Endometrial microvascular endothelial cells (primary cell): Measurements from ENCODE around the gene MUC2. TPM values are rescaled to one million over a fixed set of nuclear protein-coding genes. Genes with fewer than 3 reads are reported as not detected.
"Not testable (repeated sequence)": the region's sequence is repeated elsewhere in the genome, so short reads cannot be mapped to it uniquely, and the experiment has no call there.

ENCODE experiments used
- in situ Hi-C: cut with HindIII; loops from 2 replicates; pipeline ENCODE4 v1.10.0; 2017; ENCODE audit warnings: low sequenced_read_pairs, low pct_unique_long_range_greater_than_20kb; ENCODE audit errors: inconsistent ontology term
- total RNA-seq: library from RNA; depleted of rRNA; stranded (reverse); fragments of >200 nt; gene quantifications from one replicate; pipeline ENCODE4 v1.2.3, GENCODE V29; 2015; ENCODE audit errors: inconsistent ontology term

Gene MUC2
- total RNA-seq, 1 donor from 2014 or later, result not detected

- in situ Hi-C loops, result no loop called here
Observed at GRCh38 chr11:1111545-1112212, 37.0 kb downstream of the MUC2 start.

DNA sequence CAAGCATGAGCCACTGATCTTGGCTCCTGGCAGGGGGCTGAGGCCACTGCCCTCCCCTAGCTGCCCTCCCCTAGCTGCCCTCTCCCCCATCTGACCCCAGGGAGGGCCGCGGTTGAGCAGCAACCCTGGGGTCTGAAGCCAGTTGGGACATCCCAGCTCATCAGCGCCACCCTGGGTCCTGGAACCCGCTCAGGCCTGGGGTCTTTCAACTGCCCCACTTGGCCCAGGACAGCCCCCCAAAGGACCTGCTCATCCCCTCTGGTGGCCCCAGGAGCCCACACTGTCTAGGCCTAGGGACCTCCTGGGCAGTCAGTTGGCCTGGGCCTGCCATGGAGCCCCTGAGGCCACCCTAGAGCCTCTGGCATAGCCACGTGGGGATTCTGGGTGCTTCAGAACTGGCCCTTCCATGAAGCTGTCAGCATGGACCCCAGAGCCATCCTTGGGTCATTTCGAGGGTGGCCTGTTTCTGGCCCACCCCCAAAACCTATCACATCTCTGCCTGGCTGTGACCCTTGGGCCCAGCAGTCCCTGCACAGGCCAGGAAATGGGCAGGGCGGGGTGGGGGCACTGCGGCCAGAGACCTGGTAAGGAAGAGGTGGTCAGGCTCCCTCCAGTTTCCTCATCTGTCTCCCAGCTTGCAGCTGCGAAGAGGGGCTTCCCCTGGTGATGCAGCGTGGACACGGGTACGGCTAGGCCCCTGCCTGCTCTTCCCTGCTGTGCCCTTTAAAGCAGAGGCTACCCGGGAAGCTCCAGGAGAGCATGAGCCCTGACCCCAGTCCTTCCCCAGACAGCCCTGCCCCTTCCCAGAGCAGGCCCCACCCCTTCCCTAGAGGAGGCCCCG is 37.9 kb downstream of the MUC2 start:
- in situ Hi-C loops, result no loop called here

- in situ Hi-C loops, result no loop called here
Observed at GRCh38 chr11:1113405-1114201, 38.9 kb downstream of the MUC2 start.

DNA sequence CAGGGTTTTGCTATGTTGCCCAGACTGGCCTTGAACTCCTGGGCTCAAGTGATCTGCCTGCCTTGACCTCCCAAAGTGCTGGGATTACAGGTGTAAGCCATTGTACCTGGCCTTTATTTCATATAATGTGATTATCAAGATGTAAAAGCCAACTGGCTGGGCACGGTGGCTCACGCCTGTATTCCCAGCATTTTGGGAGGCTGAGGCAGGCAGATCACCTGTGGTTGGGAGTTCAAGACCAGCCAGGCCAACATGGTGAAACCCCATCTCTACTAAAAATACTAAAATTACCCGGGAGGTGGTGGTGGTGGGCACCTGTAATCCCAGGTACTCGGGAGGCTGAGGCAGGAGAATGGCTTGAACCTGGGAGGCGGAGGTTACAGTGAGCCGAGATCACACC is 40.6 kb downstream of the MUC2 start:
- in situ Hi-C loops, result not testable (repeated sequence)

DNA sequence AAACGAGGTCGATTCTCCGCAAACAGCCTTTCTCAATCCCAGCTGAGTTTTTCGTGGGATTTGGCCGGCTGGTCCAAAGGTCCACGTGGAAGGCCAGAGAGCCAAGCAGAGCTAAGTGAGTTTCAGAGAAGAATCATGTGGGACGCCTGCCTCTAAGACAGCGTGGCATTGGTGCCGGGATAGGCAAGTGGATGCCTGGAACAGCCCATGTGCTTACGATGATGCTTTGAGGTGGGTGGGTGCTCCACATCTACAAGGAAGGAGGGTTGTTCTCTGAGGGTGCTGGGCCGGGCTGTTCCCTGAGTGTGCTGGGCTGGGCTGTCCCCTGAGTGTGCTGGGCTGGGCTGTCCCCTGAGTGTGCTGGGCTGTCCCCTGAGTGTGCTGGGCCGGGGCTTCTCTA is 41.4 kb downstream of the MUC2 start:
- in situ Hi-C loops, result no loop called here

DNA sequence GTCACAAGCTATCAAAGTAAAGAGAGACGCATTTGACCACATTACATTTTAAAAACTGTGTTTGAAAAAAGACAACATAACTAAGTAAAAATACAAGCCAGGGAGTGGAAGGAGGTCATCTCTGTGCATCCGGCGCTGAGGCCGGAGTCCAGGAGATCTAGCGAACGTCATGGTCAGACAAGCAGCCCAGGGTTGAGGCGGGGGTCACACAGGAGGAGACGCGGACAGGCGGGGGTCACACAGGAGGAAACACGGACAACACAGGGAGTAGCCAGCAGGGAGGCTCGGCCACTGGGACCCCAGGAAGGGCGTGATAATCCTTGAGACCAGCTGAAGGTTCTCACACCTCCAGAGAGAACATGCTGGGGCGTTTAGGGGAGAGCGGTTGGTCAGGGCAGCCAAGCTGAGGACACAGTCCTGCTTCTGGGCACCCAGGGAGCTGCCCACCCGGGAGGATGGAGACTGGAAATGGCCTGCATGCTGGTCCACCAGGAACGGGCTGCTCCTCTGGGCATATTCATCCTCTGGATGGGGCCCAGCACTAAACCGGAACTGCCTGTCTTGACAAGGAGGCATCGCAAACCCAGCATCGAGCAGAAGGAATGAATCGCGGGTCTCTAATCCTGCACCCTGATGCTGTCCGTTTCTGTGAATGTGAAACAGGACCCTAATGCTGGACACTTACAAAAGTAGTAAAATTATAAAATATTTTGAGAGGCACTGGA is 42.2 kb downstream of the MUC2 start:
- in situ Hi-C loops, result no loop called here

DNA sequence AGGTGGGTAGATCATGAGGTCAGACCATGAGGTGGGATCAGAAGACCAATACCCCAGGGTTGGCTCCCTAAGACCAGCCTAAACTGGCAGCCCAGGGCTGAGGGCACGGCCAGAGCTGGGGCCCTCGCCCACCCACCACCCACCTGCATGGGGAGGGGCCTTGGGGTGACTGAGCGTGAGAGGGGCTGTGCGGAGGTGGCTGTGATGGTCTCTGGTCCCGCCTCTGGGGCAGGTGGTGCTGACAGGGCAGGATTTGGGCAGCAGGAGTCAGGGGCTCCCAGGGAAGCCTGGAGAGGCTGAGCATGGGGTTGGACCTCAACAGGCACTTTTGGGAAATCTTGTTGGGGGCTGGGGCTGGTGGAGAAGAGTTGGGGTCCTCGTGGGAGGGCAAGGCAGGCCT is 43.3 kb downstream of the MUC2 start:
- in situ Hi-C loops, result no loop called here

DNA sequence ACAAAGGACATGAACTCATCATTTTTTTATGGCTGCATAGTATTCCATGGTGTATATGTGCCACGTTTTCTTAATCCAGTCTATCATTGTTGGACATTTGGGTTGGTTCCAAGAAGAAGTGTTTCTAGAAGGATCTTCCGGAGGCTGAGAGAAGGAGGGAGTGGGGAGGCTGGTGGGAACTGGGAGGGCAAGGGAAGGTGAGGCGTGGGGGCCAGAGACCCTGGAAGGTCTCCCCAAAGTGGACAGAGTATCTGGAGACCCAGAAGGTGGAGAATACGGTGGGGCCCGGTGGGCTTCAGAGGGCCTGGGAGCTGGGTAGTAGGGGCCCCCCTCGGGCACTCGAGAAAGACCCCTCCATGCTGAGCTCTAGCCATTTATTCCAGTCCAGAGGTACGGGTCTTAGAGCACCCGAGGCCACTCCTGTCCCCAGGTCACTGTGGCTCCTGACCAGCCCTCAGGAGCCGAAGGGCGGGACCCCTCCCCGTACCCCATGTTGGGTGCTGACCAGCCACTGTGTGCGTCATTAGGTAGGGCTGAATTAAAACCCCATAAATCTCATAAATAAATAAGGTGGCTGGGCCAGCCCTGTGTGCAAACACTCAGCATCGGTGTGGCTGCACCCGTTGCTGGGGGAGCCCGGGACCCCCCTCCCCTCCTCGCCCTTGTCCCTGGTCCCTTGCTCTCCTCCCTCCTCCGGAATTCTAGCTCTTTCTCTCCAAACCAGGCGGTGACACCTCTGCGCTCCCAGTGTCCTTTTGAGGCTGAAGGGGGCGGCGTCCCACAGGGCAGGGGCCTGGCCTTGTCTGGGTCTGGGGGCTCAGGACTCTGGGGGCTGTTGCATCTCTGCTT is 44.3 kb downstream of the MUC2 start:
- in situ Hi-C loops, result no loop called here

- in situ Hi-C loops, result no loop called here
Observed at GRCh38 chr11:1119604-1120146, 45.0 kb downstream of the MUC2 start.

DNA sequence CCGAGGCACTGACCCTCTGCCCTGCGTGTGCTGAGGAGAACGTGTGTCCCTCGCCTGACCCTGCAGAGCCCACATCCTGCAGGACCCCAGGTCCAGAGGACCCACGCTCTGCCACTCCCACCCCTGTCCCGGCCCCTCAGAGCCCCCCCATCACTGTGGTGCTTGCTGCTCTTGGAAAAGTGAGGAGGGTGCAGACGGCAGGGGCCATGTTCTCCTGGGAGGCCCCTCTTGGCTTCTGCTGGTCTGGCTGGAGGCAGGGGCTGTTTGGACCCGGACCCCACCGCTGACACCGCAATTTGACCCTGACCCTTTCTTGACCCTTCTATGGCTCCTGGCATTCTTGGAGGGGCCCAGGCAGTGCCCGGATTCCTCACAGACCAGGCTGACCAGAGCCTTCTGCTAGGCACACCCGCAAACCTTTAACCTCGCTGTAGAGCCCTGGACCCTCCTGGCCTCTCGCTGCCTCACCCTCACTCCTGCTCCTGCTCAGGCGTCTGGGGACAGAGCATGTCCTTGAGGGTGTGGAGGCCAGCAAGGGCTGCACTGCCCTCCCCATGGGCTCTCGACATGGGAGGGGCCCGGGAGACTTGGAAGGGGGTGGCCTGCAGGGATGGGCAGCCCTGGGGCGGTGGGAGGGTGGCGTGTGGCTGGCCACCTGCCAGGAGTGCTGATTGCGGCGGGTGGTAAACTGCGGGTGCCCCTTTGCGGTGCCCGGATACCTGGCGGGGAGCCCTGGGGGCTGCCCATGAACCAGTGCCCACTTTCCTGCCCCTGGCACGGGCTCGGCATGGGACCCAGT is 46.1 kb downstream of the MUC2 start:
- in situ Hi-C loops, result no loop called here

- in situ Hi-C loops, result no loop called here
Observed at GRCh38 chr11:1121331-1121812, 46.7 kb downstream of the MUC2 start.

DNA sequence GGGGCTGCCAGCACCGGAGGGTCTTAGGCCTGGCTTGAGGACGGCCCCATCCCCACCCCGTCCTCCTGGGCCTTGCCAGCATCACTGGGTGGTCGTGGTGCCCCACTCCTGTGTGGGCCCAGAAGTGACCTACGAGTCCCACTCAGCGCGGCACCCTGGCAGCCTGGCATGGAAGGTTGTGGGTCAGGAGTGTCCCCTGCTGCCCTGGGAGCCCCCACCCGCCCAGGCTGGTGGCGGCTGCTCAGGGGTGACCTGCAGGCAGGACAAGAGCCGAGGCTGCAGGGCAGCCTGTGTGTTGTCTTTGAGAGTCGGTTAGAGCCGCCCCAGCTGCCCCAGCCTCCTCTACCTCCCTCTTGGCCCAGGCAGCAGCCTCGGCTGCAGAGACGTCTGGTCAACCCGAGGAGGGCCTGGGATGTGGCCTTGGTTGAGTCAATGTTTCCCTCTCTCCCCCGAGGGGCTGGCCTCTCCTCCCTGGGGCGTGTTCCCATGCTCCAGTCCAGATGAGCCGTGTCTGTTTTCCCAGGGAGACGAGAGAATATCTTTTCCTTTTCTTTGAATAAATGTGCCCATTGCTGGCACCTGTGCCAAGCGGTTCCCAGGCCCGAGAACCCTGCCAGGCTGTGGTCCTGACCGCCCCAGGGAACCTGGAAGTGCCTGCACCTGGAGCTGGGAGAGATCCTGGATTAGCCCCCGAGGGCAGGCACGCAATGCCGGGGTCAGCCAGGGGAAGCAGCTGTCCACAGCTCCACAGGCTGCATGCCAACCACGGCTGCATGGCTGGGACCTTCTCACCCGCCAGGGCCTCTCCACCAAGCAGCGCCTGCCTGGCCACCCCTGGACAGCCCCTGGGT is 47.4 kb downstream of the MUC2 start:
- in situ Hi-C loops, result no loop called here

DNA sequence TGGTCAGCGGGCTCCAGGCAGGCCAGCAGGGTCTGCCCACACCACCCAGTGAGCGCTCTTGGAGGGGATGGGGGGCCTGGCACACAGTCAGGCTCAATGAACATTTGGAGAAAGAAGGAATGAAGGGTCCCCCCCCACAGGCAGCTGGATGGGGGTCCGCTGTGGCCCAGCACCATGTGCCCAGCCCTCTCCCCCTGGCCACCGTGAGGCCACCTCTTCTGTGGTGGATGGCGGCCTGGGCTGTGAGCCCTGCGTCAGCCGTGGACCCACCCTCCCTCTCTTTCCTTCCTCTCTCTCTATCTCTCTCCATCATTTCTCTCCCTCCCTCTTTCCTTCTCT is 48.0 kb downstream of the MUC2 start:
- in situ Hi-C loops, result no loop called here

DNA sequence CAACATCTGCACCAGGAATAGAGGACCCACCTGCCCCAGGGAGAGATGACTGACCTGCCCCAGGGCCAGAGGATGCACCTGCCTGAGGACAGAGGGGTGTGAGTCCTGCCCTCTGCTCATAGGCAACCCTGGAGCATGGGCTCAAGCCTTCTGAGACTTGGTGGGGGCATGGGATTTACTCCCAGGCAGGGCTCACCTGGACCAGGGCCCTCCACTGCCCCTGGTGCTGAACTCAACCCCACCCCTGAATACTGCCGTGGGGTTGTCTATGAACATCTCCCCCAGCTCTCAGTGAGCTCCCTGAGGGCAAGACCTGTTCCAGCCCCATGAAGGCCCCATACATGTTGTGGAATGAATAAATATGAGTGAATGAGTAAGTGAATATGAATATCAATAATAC is 49.3 kb downstream of the MUC2 start:
- in situ Hi-C loops, result no loop called here
